Muscle of back (tissue), 11 donors: Measurements from ENCODE around the gene TBL1XR1. TPM values are rescaled to one million over a fixed set of nuclear protein-coding genes. Genes with fewer than 3 reads are reported as not detected.
"Not testable (repeated sequence)": the region's sequence is repeated elsewhere in the genome, so short reads cannot be mapped to it uniquely, and the experiment has no call there.

Experiments
- DNase-seq, 3 donors: peaks; one replicate each; pipeline versions ENCODE4 v3.0.0 to v3.0.0-alpha.2; 2013
- polyA plus RNA-seq, 10 donors: library from polyadenylated mRNA; unstranded; fragments of 120-200 nt; gene quantifications; one replicate each; pipeline ENCODE4 v1.2.1, GENCODE V29; 2013; ENCODE audit not compliant: insufficient read length in 10 of 10

Gene TBL1XR1
- polyA plus RNA-seq, 10 donors = 51.7 to 89.0 (median 71.1) TPM

GRCh38 chr3:177145954-177146353, 51.3 kb downstream of the TBL1XR1 start:
- DNase-seq = no peak

- DNase-seq = no peak
Observed at GRCh38 chr3:177145381-177145780, 51.9 kb downstream of the TBL1XR1 start.

GRCh38 chr3:177144922-177145321, 52.4 kb downstream of the TBL1XR1 start:
- no peak for DNase-seq

- DNase-seq = no peak
Observed at GRCh38 chr3:177141899-177142646, 55.2 kb downstream of the TBL1XR1 start.

- no peak for DNase-seq
Observed at GRCh38 chr3:177141471-177141870, 55.8 kb downstream of the TBL1XR1 start.

- DNase-seq = not testable (repeated sequence)
Observed at GRCh38 chr3:177139220-177139619, 58.1 kb downstream of the TBL1XR1 start.

- DNase-seq = no peak
Observed at GRCh38 chr3:177137774-177138705, 59.2 kb downstream of the TBL1XR1 start.

GRCh38 chr3:177136741-177137140, 60.5 kb downstream of the TBL1XR1 start:
- no peak for DNase-seq

- DNase-seq = no peak
Observed at GRCh38 chr3:177135841-177136492, 61.3 kb downstream of the TBL1XR1 start.

- DNase-seq = no peak
Observed at GRCh38 chr3:177134816-177135210, 62.5 kb downstream of the TBL1XR1 start.

- peak; percentile 71 to 91 (median 77) for DNase-seq
Observed at GRCh38 chr3:177133860-177134815, 63.1 kb downstream of the TBL1XR1 start.

- DNase-seq = no peak
Observed at GRCh38 chr3:177131927-177132636, 65.2 kb downstream of the TBL1XR1 start.

- DNase-seq = no peak
Observed at GRCh38 chr3:177127008-177127407, 70.3 kb downstream of the TBL1XR1 start.

GRCh38 chr3:177126015-177126773, 71.1 kb downstream of the TBL1XR1 start:
- peak in 1 of 3 donors; percentile 78 for DNase-seq

- no peak for DNase-seq
Observed at GRCh38 chr3:177124882-177125281, 72.4 kb downstream of the TBL1XR1 start.

- DNase-seq = no peak
Observed at GRCh38 chr3:177123822-177124221, 73.5 kb downstream of the TBL1XR1 start.

- no peak for DNase-seq
Observed at GRCh38 chr3:177122183-177122856, 75.0 kb downstream of the TBL1XR1 start.

- no peak for DNase-seq
Observed at GRCh38 chr3:177119829-177120228, 77.5 kb downstream of the TBL1XR1 start.

- DNase-seq = no peak
Observed at GRCh38 chr3:177114253-177114652, 83.0 kb downstream of the TBL1XR1 start.
